Trophoblast cell (in vitro differentiated cells and primary cell): ENCODE measurements around the gene ARHGAP33.
A peak's percentile ranks its signal among the peaks of the same experiment; 100 is the strongest.

ENCODE experiments used
- DNase-seq, 2 donors: peaks; one replicate each; pipeline ENCODE4 v3.0.0-alpha.2; 2016
- H2AFZ ChIP-seq: 2 replicates; pipeline ENCODE4 v1.6.1; 2013; ENCODE audit warnings: low read length, moderate library complexity, mild to moderate bottlenecking; ENCODE audit not compliant: insufficient read depth, poor library complexity
- H2AK5ac ChIP-seq: 2 replicates; pipeline ENCODE4 v1.6.1; 2013; ENCODE audit warnings: mild to moderate bottlenecking, low read length
- H2BK120ac ChIP-seq: 2 replicates; pipeline ENCODE4 v1.6.1; 2013; ENCODE audit warnings: low read length, mild to moderate bottlenecking, moderate library complexity; ENCODE audit not compliant: insufficient read depth, poor library complexity
- H2BK12ac ChIP-seq: 2 replicates; pipeline ENCODE4 v1.6.1; 2013; ENCODE audit warnings: mild to moderate bottlenecking, low read length, moderate library complexity
- H2BK5ac ChIP-seq: 2 replicates; pipeline ENCODE4 v1.6.1; 2013; ENCODE audit warnings: low read length, low read depth, moderate library complexity, mild to moderate bottlenecking; ENCODE audit not compliant: poor library complexity
- H3K14ac ChIP-seq: 2 replicates; pipeline ENCODE4 v1.6.1; 2013; ENCODE audit warnings: mild to moderate bottlenecking, low read length
- H3K18ac ChIP-seq: 2 replicates; pipeline ENCODE4 v1.6.1; 2013; ENCODE audit warnings: mild to moderate bottlenecking, low read length
- H3K23ac ChIP-seq: 2 replicates; pipeline ENCODE4 v1.6.1; 2013; ENCODE audit warnings: low read length
- H3K27ac ChIP-seq: 2 replicates; pipeline ENCODE4 v1.5.1; 2013; ENCODE audit warnings: low read depth, mild to moderate bottlenecking, inconsistent platforms, low read length, moderate library complexity
- H3K27me3 ChIP-seq: 2 replicates; pipeline ENCODE4 v1.6.1; 2013; ENCODE audit warnings: inconsistent platforms, mild to moderate bottlenecking, low read length, moderate library complexity; ENCODE audit not compliant: insufficient read depth
- H3K36me3 ChIP-seq, 2 experiments: 1 replicate in 1 of 2; 2 replicates in 1 of 2; pipeline ENCODE4 v1.6.1; 2013; ENCODE audit warnings: low read length in 2 of 2, mild to moderate bottlenecking in 2 of 2, moderate library complexity in 1 of 2; ENCODE audit not compliant: insufficient read depth in 2 of 2, control insufficient read depth in 1 of 2
- H3K4ac ChIP-seq: 2 replicates; pipeline ENCODE4 v1.6.1; 2013; ENCODE audit warnings: low read depth, mild to moderate bottlenecking, low read length, moderate library complexity
- H3K4me1 ChIP-seq, 2 experiments: 1 replicate in 1 of 2; 2 replicates in 1 of 2; pipeline ENCODE4 v1.6.1; 2013; ENCODE audit warnings: low read length in 2 of 2, mild to moderate bottlenecking in 2 of 2, moderate library complexity in 1 of 2; ENCODE audit not compliant: insufficient read depth in 2 of 2, control insufficient read depth in 1 of 2
- H3K4me2 ChIP-seq: 2 replicates; pipeline ENCODE4 v1.6.1; 2013; ENCODE audit warnings: inconsistent platforms, mild to moderate bottlenecking, low read length, moderate library complexity
- H3K4me3 ChIP-seq: 2 replicates; pipeline ENCODE4 v1.5.1; 2013; ENCODE audit warnings: mild to moderate bottlenecking, low read depth, low read length, inconsistent platforms
- H3K79me1 ChIP-seq: one replicate; pipeline ENCODE4 v1.6.1; 2013; ENCODE audit warnings: low read length
- H3K79me2 ChIP-seq: 2 replicates; pipeline ENCODE4 v1.6.1; 2013; ENCODE audit warnings: low read length, mild to moderate bottlenecking; ENCODE audit not compliant: control insufficient read depth, insufficient read depth, poor library complexity
- H3K9ac ChIP-seq: 2 replicates; pipeline ENCODE4 v1.6.1; 2013; ENCODE audit warnings: mild to moderate bottlenecking, low read length
- H3K9me3 ChIP-seq: 2 replicates; pipeline ENCODE4 v1.6.1; 2013; ENCODE audit warnings: low read depth, mild to moderate bottlenecking, control low read depth, inconsistent platforms, low read length; ENCODE audit not compliant: insufficient read depth
- H4K12ac ChIP-seq: 2 replicates; pipeline ENCODE4 v1.6.1; 2013; ENCODE audit warnings: low read depth, mild to moderate bottlenecking, low read length, moderate library complexity
- H4K8ac ChIP-seq: 2 replicates; pipeline ENCODE4 v1.6.1; 2013; ENCODE audit warnings: low read depth, mild to moderate bottlenecking, low read length, moderate library complexity
- H4K91ac ChIP-seq: one replicate; pipeline ENCODE4 v1.6.1; 2013; ENCODE audit warnings: low read depth, mild to moderate bottlenecking, low read length, moderate library complexity
- WGBS: extraction: QIAGEN DNeasy Blood & Tissue Kit; methylation state at CpG from one replicate; pipeline ENCODE4 v1.1.7; 2013; ENCODE audit warnings: missing lambda C conversion rate; ENCODE audit not compliant: insufficient read length, insufficient coverage; ENCODE audit errors: extremely low coverage; 5-methylcytosine and 5-hydroxymethylcytosine counted together

Gene ARHGAP33

DNA sequence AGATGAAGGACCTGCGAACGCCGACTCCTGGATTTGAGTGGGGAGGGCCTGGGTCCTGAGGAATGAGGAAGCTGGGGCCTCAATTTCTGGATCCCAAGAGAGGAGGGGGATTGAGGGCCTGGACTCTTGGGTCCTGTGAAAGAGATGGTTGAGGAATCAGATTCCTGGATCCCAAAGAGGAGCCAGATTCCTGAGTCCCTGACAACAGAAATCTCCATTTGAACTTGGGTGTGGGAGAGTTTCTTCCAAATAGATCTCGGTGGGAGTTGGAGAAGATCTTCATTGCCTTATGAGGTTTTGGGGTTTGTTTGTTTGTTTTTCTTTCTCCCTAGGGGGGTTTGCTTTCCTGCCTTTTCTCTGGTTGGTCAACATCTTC lies 29.3 kb upstream of the ARHGAP33 start:
- peak overlapping the region; percentile 69 for H2BK5ac ChIP-seq
- no peak overlapping the region for H2BK12ac ChIP-seq
- H3K4me1 ChIP-seq = peaks cover 13 to 24% of the 10 kb centered on the region in 2 experiments
- H3K4ac ChIP-seq = peak overlapping the region; percentile 16
- H3K18ac ChIP-seq = peak overlapping the region; percentile 18
- H4K12ac ChIP-seq = peak overlapping the region; percentile 22
- H3K23ac ChIP-seq = no peak overlapping the region
- peak overlapping the region; percentile 83 for H3K4me3 ChIP-seq
- H3K36me3 ChIP-seq = peaks cover 3 to 5% of the 10 kb centered on the region in 2 experiments
- peak overlapping the region; percentile 29 for H2BK120ac ChIP-seq
- peak overlapping the region; percentile 91 for H2AK5ac ChIP-seq
- DNase-seq = no peak
- H3K27me3 ChIP-seq = no peaks in the 10 kb centered on the region
- peak overlapping the region; percentile 84 for H4K8ac ChIP-seq
- H3K14ac ChIP-seq = peak overlapping the region; percentile 70
- peaks cover 11% of the 10 kb centered on the region for H3K79me2 ChIP-seq
- H3K9ac ChIP-seq = peak overlapping the region; percentile 85
- peak overlapping the region; percentile 50 for H2AFZ ChIP-seq
- H3K27ac ChIP-seq = no peak overlapping the region
- peak overlapping the region; percentile 98 for H3K4me2 ChIP-seq
- no CpG with 5 or more reads among the region's 4 CpGs for whole genome bisulfite sequencing
- H4K91ac ChIP-seq = peak overlapping the region; percentile 84
- peaks cover 13% of the 10 kb centered on the region for H3K79me1 ChIP-seq
- peaks cover 3% of the 10 kb centered on the region for H3K9me3 ChIP-seq

DNA sequence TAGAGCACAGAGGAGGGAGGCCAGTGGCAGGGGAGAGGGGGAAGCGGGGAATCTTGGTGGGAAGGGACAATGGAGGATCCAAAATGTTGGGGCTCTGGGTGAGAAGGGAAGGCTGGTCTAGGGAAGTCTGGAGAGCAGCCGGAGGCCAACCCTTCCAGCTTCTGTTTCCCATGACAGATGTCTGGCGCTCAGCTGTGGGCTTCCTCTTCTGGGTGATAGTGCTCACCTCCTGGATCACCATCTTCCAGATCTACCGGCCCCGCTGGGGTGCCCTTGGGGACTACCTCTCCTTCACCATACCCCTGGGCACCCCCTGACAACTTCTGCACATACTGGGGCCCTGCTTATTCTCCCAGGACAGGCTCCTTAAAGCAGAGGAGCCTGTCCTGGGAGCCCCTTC lies 28.8 kb upstream of the ARHGAP33 start:
- Histone ChIP-seq H3K36me3 (peaks cover 3 to 5% of the 10 kb centered on the region in 2 experiments), H3K9ac (peak overlapping the region; percentile 14), H3K23ac (no peak overlapping the region), H3K4me2 (peak overlapping the region; percentile 98), H3K4ac (peak overlapping the region; percentile 9), H4K91ac (no peak overlapping the region), H2BK5ac (no peak overlapping the region), H2BK12ac (no peak overlapping the region), H3K14ac (no peak overlapping the region), H3K9me3 (peaks cover 3% of the 10 kb centered on the region), H3K4me1 (peaks cover 13 to 24% of the 10 kb centered on the region in 2 experiments), H3K18ac (no peak overlapping the region), H4K12ac (peak overlapping the region; percentile 0), H4K8ac (no peak overlapping the region), H2AK5ac (no peak overlapping the region), H3K27ac (no peak overlapping the region), H3K79me2 (peaks cover 11% of the 10 kb centered on the region), H3K27me3 (no peaks in the 10 kb centered on the region), H3K79me1 (peaks cover 13% of the 10 kb centered on the region), H2BK120ac (no peak overlapping the region), H3K4me3 (no peak overlapping the region), H2AFZ (no peak overlapping the region)
- no CpG with 5 or more reads among the region's 5 CpGs for WGBS
- DNase-seq = no peak

DNA sequence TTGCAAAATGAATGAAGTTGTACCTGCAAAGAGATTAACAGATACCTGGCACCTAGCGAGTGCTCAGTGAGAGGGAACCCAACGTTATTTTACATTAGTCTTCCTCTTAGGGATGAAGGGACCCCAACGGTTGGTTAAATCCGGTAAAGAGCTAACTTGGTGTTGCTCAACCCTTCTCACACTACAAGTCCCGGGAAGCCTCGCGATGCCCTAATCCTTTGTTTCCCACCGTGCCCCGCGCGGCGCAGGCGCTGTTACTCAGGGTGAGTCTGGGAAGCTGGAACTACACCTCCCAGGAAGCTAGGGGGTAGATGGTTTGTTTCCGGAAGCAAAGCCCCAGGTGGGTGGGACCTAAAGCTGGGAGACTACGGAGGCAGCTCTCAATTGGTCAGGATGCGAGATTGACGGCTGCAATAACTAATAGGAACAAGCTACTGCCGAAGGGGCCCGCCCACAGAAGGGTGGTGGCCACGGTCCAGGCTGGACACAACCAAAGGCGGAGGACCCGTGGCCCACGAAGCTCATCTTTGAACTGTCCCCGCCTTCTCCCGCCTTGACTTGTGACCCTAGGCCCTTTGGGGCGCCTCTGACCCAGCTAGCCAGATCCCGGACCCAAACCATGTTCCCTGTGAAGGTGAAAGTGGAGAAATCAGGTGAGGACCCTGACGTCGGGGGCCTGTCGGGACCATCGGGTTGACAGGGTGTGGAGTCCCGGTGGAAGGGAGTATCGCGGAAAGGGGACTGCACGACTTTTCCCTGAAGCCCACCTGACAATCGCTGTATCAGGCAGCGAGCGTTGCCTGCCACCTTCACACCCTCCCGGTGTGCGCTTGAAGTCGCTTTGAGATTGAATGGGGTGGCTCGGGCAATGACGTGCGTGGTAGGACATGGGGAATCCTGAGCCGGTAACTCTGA lies 27.0 kb upstream of the ARHGAP33 start, which contains the start of gene LIN37:
Gene LIN37, plus strand, starts transcription at position 471 of the 915 bp plus-strand sequence. Its CDS starts 149 bp downstream, at position 620.
- Histone ChIP-seq H3K4me3 (peak within 1 kb of the TSS; percentile 93), H3K9ac (peak within 1 kb of the TSS; percentile 95), H3K4ac (peak within 1 kb of the TSS; percentile 93), H3K18ac (peak within 1 kb of the TSS; percentile 89), H2AK5ac (peak within 1 kb of the TSS; percentile 61), H3K14ac (peak within 1 kb of the TSS; percentile 74), H3K4me2 (peak within 1 kb of the TSS; percentile 96), H4K12ac (peak within 1 kb of the TSS; percentile 59), H3K23ac (no peak within 1 kb of the TSS), H4K91ac (peak within 1 kb of the TSS; percentile 56), H2BK5ac (peak within 1 kb of the TSS; percentile 32), H4K8ac (peak within 1 kb of the TSS; percentile 75), H3K9me3 (peaks cover 3% of the 10 kb centered on the region), H3K36me3 (peaks cover 16 to 19% of the 10 kb centered on the region in 2 experiments), H2AFZ (peak within 1 kb of the TSS; percentile 56), H3K79me2 (peaks cover 11% of the 10 kb centered on the region), H3K4me1 (peaks cover 13 to 24% of the 10 kb centered on the region in 2 experiments), H2BK120ac (peak within 1 kb of the TSS; percentile 72), H3K27ac (peak within 1 kb of the TSS; percentile 14), H2BK12ac (peak within 1 kb of the TSS; percentile 38), H3K27me3 (no peaks in the 10 kb centered on the region), H3K79me1 (peaks cover 13% of the 10 kb centered on the region)
- peak; percentile 100 for DNase-seq
- no CpG with 5 or more reads among the region's 45 CpGs for WGBS

DNA sequence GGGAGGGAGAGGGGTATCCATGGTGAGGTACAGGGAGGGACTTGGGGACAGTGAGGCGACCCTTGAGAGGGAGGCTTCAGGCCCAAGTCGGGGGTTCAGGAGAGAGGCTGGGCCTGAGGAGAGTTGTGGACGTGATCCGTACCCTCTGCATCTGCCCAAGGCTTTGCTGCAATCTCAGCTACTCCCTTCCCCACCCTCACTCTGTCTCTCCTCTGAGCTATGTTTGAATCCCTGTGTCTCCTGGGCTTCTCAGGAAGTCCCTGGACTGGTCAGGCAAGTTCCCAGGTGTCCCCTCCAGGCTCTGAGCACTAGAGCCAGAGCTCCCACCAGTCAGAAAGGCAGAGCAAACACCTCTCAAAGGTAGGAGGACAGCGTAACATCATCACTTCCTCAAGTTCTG lies 25.2 kb upstream of the ARHGAP33 start:
- Histone ChIP-seq H3K23ac (no peak overlapping the region), H3K4me3 (peak overlapping the region; percentile 23), H3K9ac (no peak overlapping the region), H3K18ac (peak overlapping the region; percentile 78), H2BK120ac (peak overlapping the region; percentile 77), H2AFZ (peak overlapping the region; percentile 26), H4K8ac (peak overlapping the region; percentile 59), H3K79me2 (peaks cover 11% of the 10 kb centered on the region), H3K4ac (peak overlapping the region; percentile 65), H3K79me1 (peaks cover 13% of the 10 kb centered on the region), H3K4me1 (peaks cover 15 to 22% of the 10 kb centered on the region in 2 experiments), H2BK5ac (peak overlapping the region; percentile 82), H2AK5ac (peak overlapping the region; percentile 40), H3K36me3 (peaks cover 28 to 30% of the 10 kb centered on the region in 2 experiments), H3K4me2 (peak overlapping the region; percentile 55), H3K27ac (peak overlapping the region; percentile 94), H2BK12ac (peak overlapping the region; percentile 50), H3K27me3 (no peaks in the 10 kb centered on the region), H4K91ac (peak overlapping the region; percentile 85), H3K14ac (peak overlapping the region; percentile 63), H3K9me3 (peaks cover 4% of the 10 kb centered on the region), H4K12ac (peak overlapping the region; percentile 14)
- WGBS = no CpG with 5 or more reads among the region's 5 CpGs
- peak; percentile 75 for DNase-seq
